ENCODE data around the gene CALN1.

GRCh38 chr7:72183835-72184234 is 228.3 kb downstream of the CALN1 start:
- TF ChIP-seq CTCF (IDR thresholded peaks at IDR 0.05), result peak in 1 of 4 donors; percentile 37
- TF ChIP-seq POLR2A (IDR thresholded peaks at IDR 0.05), result no peak
